ENCODE results near the gene M6PR. TPM values are rescaled to one million over a fixed set of nuclear protein-coding genes. Genes with fewer than 3 reads are reported as not detected.

The M6PR gene
- 113 and 124 TPM in 2 replicates for total RNA-seq (ENCODE audit: low replicate concordance)

- Histone ChIP-seq H3K4me2 (peak within 1 kb of the TSS; percentile 89), H3K27me3 (no peaks in the 10 kb centered on the region), H3K9ac (peak within 1 kb of the TSS; percentile 91), H3K36me3 (no peaks in the 10 kb centered on the region), H3K79me2 (ENCODE audit: low read depth) (peaks cover 57% of the 10 kb centered on the region), H3K4me3 (peak within 1 kb of the TSS; percentile 84), H3K4me1 (peaks cover 17% of the 10 kb centered on the region), H2AFZ (replicated peaks) (peak within 1 kb of the TSS; percentile 98), H4K20me1 (ENCODE audit: low read depth) (peaks cover 31% of the 10 kb centered on the region), H3F3A (ENCODE audit: low read depth) (peaks cover 20% of the 10 kb centered on the region), H3K9me3 (ENCODE audit: low read depth) (no peaks in the 10 kb centered on the region), H3K27ac (peak within 1 kb of the TSS; percentile 100)
- Mint-ChIP-seq H3K4me1 (peaks cover 9% of the 10 kb centered on the region), H3K36me3 (peaks cover 13% of the 10 kb centered on the region), H3K27me3 (ENCODE audit: insufficient read depth, low read depth) (no peaks in the 10 kb centered on the region), H3K4me3 (peak within 1 kb of the TSS; percentile 95), H3K9me3 (peaks cover 5% of the 10 kb centered on the region), H3K27ac (peak within 1 kb of the TSS; percentile 96)
- TF ChIP-seq CTCF (IDR thresholded peaks at IDR 0.05) (peak; percentile 55), EZH2 (IDR thresholded peaks at IDR 0.05) (no peak), EZH2phosphoT487 (IDR thresholded peaks at IDR 0.05) (peak; percentile 37)
- peak; percentile 97 for DNase-seq (ENCODE audit: low spot score)
Observed at GRCh38 chr12:8949342-8950220, at the start of gene M6PR. TSS of gene M6PR (minus strand) at chr12:8949645. CDS start at chr12:8946404, 3,241 bp downstream.

- DNase-seq (ENCODE audit: low spot score), result no peak
- TF ChIP-seq EZH2phosphoT487 (IDR thresholded peaks at IDR 0.05), result no peak
- TF ChIP-seq EZH2 (IDR thresholded peaks at IDR 0.05), result no peak
- TF ChIP-seq CTCF (IDR thresholded peaks at IDR 0.05), result no peak
- no peaks in the 10 kb centered on the region for H3F3A ChIP-seq (ENCODE audit: low read depth)
- Mint-ChIP-seq H3K36me3 (no peaks in the 10 kb centered on the region), H3K4me1 (no peaks in the 10 kb centered on the region), H3K27me3 (ENCODE audit: insufficient read depth, low read depth) (peaks cover 2% of the 10 kb centered on the region), H3K9me3 (no peaks in the 10 kb centered on the region), H3K4me3 (no peak overlapping the region), H3K27ac (no peak overlapping the region)
- no peak overlapping the region for H3K4me3 ChIP-seq
- H3K9ac ChIP-seq, result no peak overlapping the region
- no peak overlapping the region for H3K4me2 ChIP-seq
- no peak overlapping the region for H2AFZ ChIP-seq (replicated peaks)
- no peaks in the 10 kb centered on the region for H3K79me2 ChIP-seq (ENCODE audit: low read depth)
- H3K9me3 ChIP-seq (ENCODE audit: low read depth), result no peaks in the 10 kb centered on the region
- H3K36me3 ChIP-seq, result no peaks in the 10 kb centered on the region
- no peak overlapping the region for H3K27ac ChIP-seq
- H3K4me1 ChIP-seq, result no peaks in the 10 kb centered on the region
- H4K20me1 ChIP-seq (ENCODE audit: low read depth), result no peaks in the 10 kb centered on the region
- no peaks in the 10 kb centered on the region for H3K27me3 ChIP-seq
Observed at GRCh38 chr12:8996682-8997405, 47.4 kb upstream of the M6PR start.

- no peak overlapping the region for H3K4me3 Mint-ChIP-seq
- H3K9ac ChIP-seq, result no peak overlapping the region
- H3K4me2 ChIP-seq, result no peak overlapping the region
- H3K79me2 ChIP-seq (ENCODE audit: low read depth), result no peaks in the 10 kb centered on the region
- TF ChIP-seq EZH2 (IDR thresholded peaks at IDR 0.05), result no peak
- no peak for TF ChIP-seq CTCF (IDR thresholded peaks at IDR 0.05)
- no peak for TF ChIP-seq EZH2phosphoT487 (IDR thresholded peaks at IDR 0.05)
- H3K27ac ChIP-seq, result no peak overlapping the region
- H3K36me3 ChIP-seq, result no peaks in the 10 kb centered on the region
- no peaks in the 10 kb centered on the region for H3F3A ChIP-seq (ENCODE audit: low read depth)
- no peak for DNase-seq (ENCODE audit: low spot score)
- H2AFZ ChIP-seq (replicated peaks), result no peak overlapping the region
- no peaks in the 10 kb centered on the region for H3K4me1 Mint-ChIP-seq
- no peaks in the 10 kb centered on the region for H4K20me1 ChIP-seq (ENCODE audit: low read depth)
- peaks cover 2% of the 10 kb centered on the region for H3K27me3 Mint-ChIP-seq (ENCODE audit: insufficient read depth, low read depth)
- H3K27ac Mint-ChIP-seq, result no peak overlapping the region
- H3K4me1 ChIP-seq, result no peaks in the 10 kb centered on the region
- H3K9me3 ChIP-seq (ENCODE audit: low read depth), result no peaks in the 10 kb centered on the region
- no peak overlapping the region for H3K4me3 ChIP-seq
- no peaks in the 10 kb centered on the region for H3K27me3 ChIP-seq
- H3K9me3 Mint-ChIP-seq, result no peaks in the 10 kb centered on the region
- H3K36me3 Mint-ChIP-seq, result no peaks in the 10 kb centered on the region
Observed at GRCh38 chr12:8995021-8995775, 45.8 kb upstream of the M6PR start.
